Measurements from ENCODE around the gene TMOD1. TPM values are rescaled to one million over a fixed set of nuclear protein-coding genes. Genes with fewer than 3 reads are reported as not detected.

Gene TMOD1
- total RNA-seq, 4 donors from 2014 or later, result 82.3 to 202 (median 175) TPM

DNA sequence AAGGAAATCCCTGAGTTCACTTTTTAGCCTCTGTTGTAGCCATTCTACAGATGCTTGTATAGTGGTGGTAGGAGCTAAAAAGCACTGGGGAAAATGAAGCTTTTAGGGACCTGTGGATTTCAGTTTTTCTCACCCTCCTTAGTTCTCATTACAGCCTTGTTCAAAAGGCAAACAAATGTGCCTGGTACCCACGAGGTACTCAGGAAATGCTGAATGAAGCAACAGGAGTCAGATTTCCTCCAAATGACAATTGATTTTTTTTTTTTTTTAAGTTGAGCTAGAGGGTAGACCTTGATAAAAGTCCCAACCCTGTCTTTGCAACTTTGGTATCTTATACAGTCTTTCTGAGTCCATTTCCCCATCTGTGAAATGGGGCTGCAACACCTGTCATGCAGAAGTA lies 21.3 kb upstream of the TMOD1 start:
- in situ Hi-C loops (cut with MboI; ENCODE audit: low sequenced_read_pairs in 4 of 4) (no loop called here), intact Hi-C loops (cut with DNase I; ENCODE audit: low total_unique reads) (no loop called here)
- no peak overlapping the region for H3K27ac ChIP-seq
- peaks cover 0 to 7% of the 10 kb centered on the region in 2 donors for H3K36me3 ChIP-seq
- H3K4me1 ChIP-seq, result peaks cover 0 to 5% of the 10 kb centered on the region in 2 donors
- no peak overlapping the region for H3K4me3 ChIP-seq
- H3K27me3 ChIP-seq, result no peaks in the 10 kb centered on the region
- DNase-seq, result no peak
- ATAC-seq, result no peak
- no peak for TF ChIP-seq POLR2A (IDR thresholded peaks at IDR 0.05)
- TF ChIP-seq, protein P1, sequence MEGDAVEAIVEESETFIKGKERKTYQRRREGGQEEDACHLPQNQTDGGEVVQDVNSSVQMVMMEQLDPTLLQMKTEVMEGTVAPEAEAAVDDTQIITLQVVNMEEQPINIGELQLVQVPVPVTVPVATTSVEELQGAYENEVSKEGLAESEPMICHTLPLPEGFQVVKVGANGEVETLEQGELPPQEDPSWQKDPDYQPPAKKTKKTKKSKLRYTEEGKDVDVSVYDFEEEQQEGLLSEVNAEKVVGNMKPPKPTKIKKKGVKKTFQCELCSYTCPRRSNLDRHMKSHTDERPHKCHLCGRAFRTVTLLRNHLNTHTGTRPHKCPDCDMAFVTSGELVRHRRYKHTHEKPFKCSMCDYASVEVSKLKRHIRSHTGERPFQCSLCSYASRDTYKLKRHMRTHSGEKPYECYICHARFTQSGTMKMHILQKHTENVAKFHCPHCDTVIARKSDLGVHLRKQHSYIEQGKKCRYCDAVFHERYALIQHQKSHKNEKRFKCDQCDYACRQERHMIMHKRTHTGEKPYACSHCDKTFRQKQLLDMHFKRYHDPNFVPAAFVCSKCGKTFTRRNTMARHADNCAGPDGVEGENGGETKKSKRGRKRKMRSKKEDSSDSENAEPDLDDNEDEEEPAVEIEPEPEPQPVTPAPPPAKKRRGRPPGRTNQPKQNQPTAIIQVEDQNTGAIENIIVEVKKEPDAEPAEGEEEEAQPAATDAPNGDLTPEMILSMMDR (IDR thresholded peaks at IDR 0.05 in 4 of 5, conservative IDR thresholded peaks at IDR 0.05 in 1 of 5), result no peak
- no peaks in the 10 kb centered on the region for H3K9me3 ChIP-seq

DNA sequence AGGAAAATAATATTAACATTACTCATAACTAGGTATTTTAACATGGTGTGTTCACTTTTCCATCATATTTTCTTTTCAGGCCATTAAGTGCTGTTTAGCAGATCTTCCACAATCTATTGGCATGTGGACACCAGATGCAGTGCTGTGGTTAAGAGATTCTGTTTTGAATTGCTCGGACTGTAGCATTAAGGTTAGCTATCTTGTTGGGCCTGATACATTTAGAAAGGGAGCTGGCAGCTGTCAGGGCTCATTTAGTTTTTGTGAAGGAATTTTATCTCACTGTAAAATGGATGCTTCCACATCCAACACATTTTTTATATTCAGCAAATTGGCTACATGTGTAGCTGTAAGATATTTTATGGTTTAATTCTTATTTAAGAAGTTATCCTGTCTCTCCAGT lies 20.7 kb upstream of the TMOD1 start:
- no peak overlapping the region for H3K27ac ChIP-seq
- no peak overlapping the region for H3K4me3 ChIP-seq
- H3K36me3 ChIP-seq, result peaks cover 0 to 7% of the 10 kb centered on the region in 2 donors
- in situ Hi-C loops (cut with MboI; ENCODE audit: low sequenced_read_pairs in 4 of 4) (no loop called here), intact Hi-C loops (cut with DNase I; ENCODE audit: low total_unique reads) (no loop called here)
- no peaks in the 10 kb centered on the region for H3K27me3 ChIP-seq
- TF ChIP-seq, protein P1 (IDR thresholded peaks at IDR 0.05 in 4 of 5, conservative IDR thresholded peaks at IDR 0.05 in 1 of 5), result no peak
- no peak for TF ChIP-seq POLR2A (IDR thresholded peaks at IDR 0.05)
- ATAC-seq, result no peak
- no peaks in the 10 kb centered on the region for H3K9me3 ChIP-seq
- peaks cover 0 to 5% of the 10 kb centered on the region in 2 donors for H3K4me1 ChIP-seq
- DNase-seq, result no peak

DNA sequence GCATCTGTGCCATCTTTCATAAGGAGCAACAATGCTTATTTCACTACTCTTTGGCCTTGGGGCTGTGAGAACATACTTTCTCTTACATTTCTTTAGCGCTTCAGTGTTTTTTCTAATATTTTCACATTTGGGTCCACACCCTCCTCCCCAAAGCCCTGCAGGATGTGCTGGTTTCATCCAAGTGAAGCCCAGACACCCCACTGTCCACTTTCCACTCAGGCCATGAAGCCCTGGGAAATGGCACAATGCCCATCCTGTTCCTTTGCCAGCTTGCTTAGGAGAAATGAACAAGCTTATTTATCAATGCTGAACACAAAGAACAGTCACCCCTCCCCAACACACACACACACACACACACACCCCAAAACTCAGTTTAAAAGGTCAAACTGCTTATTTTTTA lies 17.3 kb upstream of the TMOD1 start:
- no peaks in the 10 kb centered on the region for H3K4me1 ChIP-seq
- intact Hi-C loops (cut with DNase I; ENCODE audit: low total_unique reads) (no loop called here), in situ Hi-C loops (cut with MboI; ENCODE audit: low sequenced_read_pairs in 4 of 4) (no loop called here)
- ATAC-seq, result no peak
- no peak for DNase-seq
- H3K9me3 ChIP-seq, result no peaks in the 10 kb centered on the region
- no peaks in the 10 kb centered on the region for H3K27me3 ChIP-seq
- TF ChIP-seq, protein P1 (IDR thresholded peaks at IDR 0.05 in 4 of 5, conservative IDR thresholded peaks at IDR 0.05 in 1 of 5), result no peak
- no peak for TF ChIP-seq POLR2A (IDR thresholded peaks at IDR 0.05)
- H3K27ac ChIP-seq, result no peak overlapping the region
- no peak overlapping the region for H3K4me3 ChIP-seq
- peaks cover 0 to 11% of the 10 kb centered on the region in 2 donors for H3K36me3 ChIP-seq

DNA sequence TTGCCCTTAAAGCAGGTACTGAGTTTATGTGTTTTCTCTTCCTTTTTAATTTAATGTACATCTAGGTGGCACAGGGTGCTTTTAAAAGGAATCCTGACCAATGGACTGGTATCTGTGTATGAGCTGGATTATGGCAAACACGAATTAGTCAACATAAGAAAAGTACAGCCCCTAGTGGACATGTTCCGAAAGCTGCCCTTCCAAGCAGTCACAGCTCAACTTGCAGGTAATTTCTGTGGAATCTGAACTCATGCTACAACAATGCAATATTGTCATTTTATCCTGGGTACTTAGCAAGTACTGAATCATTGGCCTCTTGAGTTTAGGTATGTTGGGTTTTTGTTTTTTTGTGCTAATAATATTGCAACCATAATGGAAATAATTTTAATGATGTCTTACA lies 14.4 kb upstream of the TMOD1 start:
- H3K36me3 ChIP-seq, result peaks cover 0 to 11% of the 10 kb centered on the region in 2 donors
- in situ Hi-C loops (cut with MboI; ENCODE audit: low sequenced_read_pairs in 4 of 4) (no loop called here), intact Hi-C loops (cut with DNase I; ENCODE audit: low total_unique reads) (no loop called here)
- DNase-seq (no peak), ATAC-seq (no peak)
- H3K4me1 ChIP-seq, result no peaks in the 10 kb centered on the region
- no peak for TF ChIP-seq POLR2A (IDR thresholded peaks at IDR 0.05)
- TF ChIP-seq, protein P1 (IDR thresholded peaks at IDR 0.05 in 4 of 5, conservative IDR thresholded peaks at IDR 0.05 in 1 of 5), result peak in 1 of 5 experiments; percentile 38
- no peak overlapping the region for H3K4me3 ChIP-seq
- H3K27ac ChIP-seq, result no peak overlapping the region
- H3K27me3 ChIP-seq, result no peaks in the 10 kb centered on the region
- no peaks in the 10 kb centered on the region for H3K9me3 ChIP-seq

DNA sequence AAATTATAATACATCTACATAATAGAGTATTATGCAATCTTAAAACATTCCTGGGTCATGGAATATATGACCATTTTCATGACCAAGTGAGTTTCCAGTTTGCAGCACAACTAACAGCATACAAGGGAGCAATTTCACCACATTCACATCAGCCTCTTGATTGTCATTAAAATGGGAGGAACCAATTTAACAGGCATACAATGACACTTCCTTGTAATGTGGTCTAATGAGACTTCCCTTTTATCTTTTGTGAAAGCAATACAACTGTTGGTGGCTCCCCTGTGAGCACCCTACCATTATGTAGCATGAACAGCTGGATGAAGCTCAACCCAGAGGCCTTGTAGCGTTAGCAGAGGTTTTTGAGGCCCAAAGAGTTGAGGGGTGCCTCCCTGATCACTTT lies 13.6 kb upstream of the TMOD1 start:
- no peak for DNase-seq
- no peaks in the 10 kb centered on the region for H3K27me3 ChIP-seq
- peaks cover 0 to 7% of the 10 kb centered on the region in 2 donors for H3K36me3 ChIP-seq
- intact Hi-C loops (cut with DNase I; ENCODE audit: low total_unique reads), result no loop called here
- no peak for ATAC-seq
- no peak overlapping the region for H3K4me3 ChIP-seq
- no peaks in the 10 kb centered on the region for H3K9me3 ChIP-seq
- TF ChIP-seq POLR2A (IDR thresholded peaks at IDR 0.05), result no peak
- TF ChIP-seq, protein P1 (IDR thresholded peaks at IDR 0.05 in 4 of 5, conservative IDR thresholded peaks at IDR 0.05 in 1 of 5), result no peak
- in situ Hi-C loops (cut with MboI; ENCODE audit: low sequenced_read_pairs in 4 of 4), result no loop called here
- no peak overlapping the region for H3K27ac ChIP-seq
- no peaks in the 10 kb centered on the region for H3K4me1 ChIP-seq

All from gastrocnemius medialis (tissue), 4 donors.